Esophagus muscularis mucosa (tissue), 4 donors: ENCODE measurements around the gene CLCA4. TPM values are rescaled to one million over a fixed set of nuclear protein-coding genes. Genes with fewer than 3 reads are reported as not detected.

Source experiments
- DNase-seq: peaks from one replicate; pipeline ENCODE4 v3.0.0-alpha.2; 2017; ENCODE audit errors: extremely low spot score
- H3K27ac ChIP-seq, 4 donors: fragments of 200-600 bp; sonication (generic); replicated peaks in 1 of 4; 1 replicate in 3 of 4; 2 replicates in 1 of 4; pipeline ENCODE4 v1.5.1; 2016 to 2019; ENCODE audit warnings: mild to moderate bottlenecking in 1 of 4
- H3K27me3 ChIP-seq, 4 donors: fragments of 200-600 bp; sonication (generic); one replicate each; pipeline versions ENCODE4 v1.5.1 to v1.6.0; 2016 to 2019
- H3K36me3 ChIP-seq, 4 donors: fragments of 200-600 bp; sonication (generic); one replicate each; pipeline ENCODE4 v1.5.1; 2016 to 2019
- H3K4me1 ChIP-seq, 4 donors: fragments of 200-600 bp; sonication (generic); one replicate each; pipeline ENCODE4 v1.5.1; 2016 to 2019
- H3K4me3 ChIP-seq, 4 donors: fragments of 200-600 bp; sonication (generic); 1 replicate in 2 of 4; 2 replicates in 2 of 4; pipeline ENCODE4 v1.5.1; 2016 to 2019; ENCODE audit warnings: mild to moderate bottlenecking in 4 of 4, moderate library complexity in 1 of 4
- H3K9me3 ChIP-seq, 4 donors: fragments of 200-600 bp; sonication (generic); 1 replicate in 3 of 4; 2 replicates in 1 of 4; pipeline ENCODE4 v1.5.1; 2016 to 2019
- CTCF ChIP-seq, 3 experiments: fragments of 200-600 bp in 2 of 3; fragments of 450-650 bp in 1 of 3; sonication (generic) in 2 of 3; IDR thresholded peaks; one replicate each; pipeline ENCODE4 v1.5.1; 2017 to 2019; ENCODE audit warnings: antibody characterized with exemption in 3 of 3, mild to moderate bottlenecking in 2 of 3, moderate library complexity in 1 of 3
- EP300 ChIP-seq: sonication (generic); formaldehyde crosslinking; IDR thresholded peaks from one replicate; pipeline ENCODE4 v1.6.1; 2017; ENCODE audit warnings: antibody characterized with exemption
- POLR2A ChIP-seq: fragments of 450-650 bp; IDR thresholded peaks from one replicate; pipeline ENCODE4 v1.6.1; 2017; ENCODE audit warnings: antibody characterized with exemption, moderate library complexity, mild to moderate bottlenecking, low read depth
- POLR2AphosphoS5 ChIP-seq, 2 donors: sonication (generic); formaldehyde crosslinking; IDR thresholded peaks; one replicate each; pipeline ENCODE4 v1.6.1; 2017; ENCODE audit warnings: antibody characterized with exemption in 2 of 2
- WGBS: methylation state at CpG from one replicate; pipeline ENCODE4 v1.1.5; 2018; 5-methylcytosine and 5-hydroxymethylcytosine counted together
- intact Hi-C: fragments of 100-400 bp; cut with DNase I; formaldehyde crosslinking; loops from one replicate; pipeline ENCODE4 v1.15.1; 2023
- total RNA-seq, 4 donors: library from RNA; depleted of rRNA; stranded (reverse); fragments of >200 nt; gene quantifications; one replicate each; pipeline versions ENCODE4 v1.1.0 to v1.2.1, GENCODE V29; 2016

Gene CLCA4
- total RNA-seq, 4 donors from 2014 or later = 1.4 to 1.7 TPM; not detected in 2

- Histone ChIP-seq H3K4me1 (no peaks in the 10 kb centered on the region), H3K36me3 (no peaks in the 10 kb centered on the region), H3K4me3 (no peak overlapping the region), H3K9me3 (peaks cover 0 to 21% (median 19%) of the 10 kb centered on the region in 4 donors), H3K27me3 (no peaks in the 10 kb centered on the region), H3K27ac (no peak overlapping the region)
- intact Hi-C loops = no loop called here
- 64% methylated on average over 1 of the region's 1 CpG for WGBS
- DNase-seq = no peak
- no peak for TF ChIP-seq POLR2AphosphoS5 (IDR thresholded peaks at IDR 0.05)
- TF ChIP-seq EP300 = no peak
- no peak for TF ChIP-seq CTCF (IDR thresholded peaks at IDR 0.05)
- TF ChIP-seq POLR2A = no peak
Observed at GRCh38 chr1:86616871-86617270, 70.0 kb downstream of the CLCA4 start.

GRCh38 chr1:86618358-86618757, 71.5 kb downstream of the CLCA4 start:
- intact Hi-C loops = no loop called here
- Histone ChIP-seq H3K9me3 (peaks cover 0 to 34% (median 22%) of the 10 kb centered on the region in 4 donors), H3K27me3 (no peaks in the 10 kb centered on the region), H3K4me1 (no peaks in the 10 kb centered on the region), H3K4me3 (no peak overlapping the region), H3K36me3 (no peaks in the 10 kb centered on the region), H3K27ac (no peak overlapping the region)
- TF ChIP-seq CTCF (IDR thresholded peaks at IDR 0.05) = no peak
- no peak for TF ChIP-seq EP300
- no peak for TF ChIP-seq POLR2AphosphoS5 (IDR thresholded peaks at IDR 0.05)
- TF ChIP-seq POLR2A = no peak
- no peak for DNase-seq

- Histone ChIP-seq H3K36me3 (no peaks in the 10 kb centered on the region), H3K4me1 (no peaks in the 10 kb centered on the region), H3K4me3 (no peak overlapping the region), H3K9me3 (peaks cover 0 to 27% (median 19%) of the 10 kb centered on the region in 4 donors), H3K27ac (no peak overlapping the region), H3K27me3 (no peaks in the 10 kb centered on the region)
- intact Hi-C loops = no loop called here
- 86% methylated on average over 4 of the region's 4 CpGs for WGBS
- TF ChIP-seq EP300 (no peak), POLR2AphosphoS5 (IDR thresholded peaks at IDR 0.05) (no peak), POLR2A (no peak), CTCF (IDR thresholded peaks at IDR 0.05) (no peak)
- no peak for DNase-seq
Observed at GRCh38 chr1:86619313-86619712, 72.4 kb downstream of the CLCA4 start.

- Histone ChIP-seq H3K36me3 (no peaks in the 10 kb centered on the region), H3K4me3 (no peak overlapping the region), H3K4me1 (no peaks in the 10 kb centered on the region), H3K9me3 (peaks cover 0 to 29% (median 16%) of the 10 kb centered on the region in 4 donors), H3K27ac (no peak overlapping the region), H3K27me3 (no peaks in the 10 kb centered on the region)
- no peak for DNase-seq
- TF ChIP-seq CTCF (IDR thresholded peaks at IDR 0.05) = no peak
- no peak for TF ChIP-seq EP300
- TF ChIP-seq POLR2AphosphoS5 (IDR thresholded peaks at IDR 0.05) = no peak
- TF ChIP-seq POLR2A = no peak
- WGBS = 83% methylated on average over 1 of the region's 1 CpG
- intact Hi-C loops = no loop called here
Observed at GRCh38 chr1:86621286-86621685, 74.4 kb downstream of the CLCA4 start.

Other genes starting within 250 kb of the CLCA4 start
- gene ODF2L, start 150.8 kb upstream of the CLCA4 start, total RNA-seq = 10 to 100 TPM; 11.6 to 18.7 (median 13.3) TPM
- not detected for gene CLCA2, start 122.9 kb upstream of the CLCA4 start, total RNA-seq
- gene CLCA1, start 78.2 kb upstream of the CLCA4 start, total RNA-seq = under 1 TPM in 1 of 4 donors, not detected in 3; 0.11 TPM
- gene SH3GLB1, start 157.5 kb downstream of the CLCA4 start, total RNA-seq = 10 to 100 TPM; 56.2 to 73.1 (median 61.8) TPM